HL-60/S4 treated with phorbol 12-myristate 13-acetate at 8.2 ng/mL for 4 days and 3 days (cell line): ENCODE results near the gene DRD4.
"Not testable (repeated sequence)": the region's sequence is repeated elsewhere in the genome, so short reads cannot be mapped to it uniquely, and the experiment has no call there.

Experiments used
- in situ Hi-C: fragments of 300-500 bp; cut with MboI; formaldehyde crosslinking; loops from 2 replicates; pipeline ENCODE4 v1.15.0; 2022; ENCODE audit warnings: low sequenced_read_pairs

Gene DRD4

DNA sequence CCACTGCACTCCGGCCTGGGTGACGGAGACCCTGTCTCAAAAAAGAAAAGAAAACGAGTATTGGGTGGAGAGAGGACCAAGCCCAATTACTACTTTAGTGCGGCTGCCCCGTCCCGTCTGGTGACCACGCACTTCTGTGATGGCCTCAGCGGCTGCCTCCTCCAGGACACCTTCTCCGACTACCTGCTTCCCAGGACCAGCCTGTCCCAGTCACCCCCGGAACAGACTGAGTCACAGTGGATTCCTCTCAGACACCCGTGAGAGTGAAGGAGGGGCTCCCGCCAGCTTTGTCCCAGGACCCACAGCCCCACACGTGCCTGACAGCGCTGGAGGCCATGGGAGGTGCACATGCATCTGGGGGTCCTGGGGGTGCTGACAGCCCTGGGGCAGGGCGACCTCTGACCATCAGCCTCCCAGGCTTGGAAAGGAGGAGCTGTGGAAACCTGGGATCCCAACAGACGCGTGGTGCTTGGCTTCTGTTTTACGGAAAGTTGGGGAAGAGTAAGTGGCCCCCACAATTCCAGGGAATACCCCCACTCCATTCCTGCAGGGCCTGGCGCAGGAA, 4.8 kb downstream of the DRD4 start:
- in situ Hi-C loops = no loop called here

DNA sequence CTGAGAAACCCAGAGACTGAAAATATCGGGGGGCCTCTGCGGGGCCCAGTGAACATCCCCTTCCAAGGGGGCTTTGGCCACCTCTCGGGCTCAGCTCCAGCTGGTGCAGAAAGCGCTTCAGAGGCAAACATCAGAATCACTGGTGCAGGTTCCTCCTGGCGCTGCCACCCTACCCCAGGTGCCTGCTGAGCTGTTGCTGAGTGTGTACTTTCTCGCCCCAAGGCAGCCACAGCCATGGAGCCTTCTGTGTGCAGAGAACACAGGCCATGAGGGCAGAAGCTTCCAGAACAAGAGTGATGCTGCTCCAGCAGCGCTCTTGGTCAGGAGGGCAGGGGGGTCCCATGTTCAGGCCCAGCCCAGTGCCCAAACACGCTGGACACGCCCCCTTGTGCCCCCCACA, 6.3 kb downstream of the DRD4 start:
- in situ Hi-C loops = no loop called here

DNA sequence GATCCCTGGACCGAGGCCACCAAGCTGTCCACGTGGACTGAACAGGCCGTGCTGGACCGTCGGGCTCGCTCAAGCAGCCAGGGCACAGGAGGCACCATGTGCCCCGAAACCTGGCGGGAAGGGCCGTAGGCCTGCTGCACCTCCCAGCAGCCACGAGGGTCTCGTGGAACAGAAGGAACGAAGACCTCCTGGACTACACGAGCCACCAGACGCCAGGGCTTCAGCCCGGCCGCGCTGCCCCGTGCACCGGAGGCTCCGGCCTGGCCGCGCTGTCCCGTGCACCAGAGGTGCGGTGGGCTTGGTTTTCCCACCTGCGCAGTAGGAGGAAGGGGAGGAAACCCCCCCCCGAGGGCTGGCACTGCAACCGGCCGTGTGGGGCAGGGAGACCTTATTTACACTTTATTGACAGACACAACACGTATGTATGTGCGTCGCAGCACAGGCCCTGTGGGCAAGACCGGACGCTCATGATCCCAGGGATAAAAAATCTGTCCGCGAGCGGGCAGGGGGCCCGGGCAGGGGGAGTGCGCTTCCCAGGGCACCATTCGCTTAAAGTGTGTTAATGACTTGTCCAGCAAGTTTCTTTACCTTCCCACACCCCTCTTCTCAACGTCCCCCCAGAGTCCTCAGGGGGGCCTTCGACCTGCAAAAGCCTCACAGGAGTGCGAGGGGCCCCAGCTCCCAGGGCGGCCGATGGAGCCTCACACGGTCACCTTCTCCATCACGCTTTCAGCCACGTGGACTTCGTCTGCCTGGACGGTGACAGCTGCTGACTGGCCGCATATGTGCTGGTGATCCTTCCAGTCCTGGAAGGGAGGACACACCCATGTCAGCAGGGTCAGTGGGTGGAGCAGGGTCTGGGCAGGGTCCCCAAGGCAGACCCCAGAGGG, 7.0 kb downstream of the DRD4 start:
- in situ Hi-C loops = no loop called here

GRCh38 chr11:645536-645935, 8.5 kb downstream of the DRD4 start:
- in situ Hi-C loops = no loop called here

DNA sequence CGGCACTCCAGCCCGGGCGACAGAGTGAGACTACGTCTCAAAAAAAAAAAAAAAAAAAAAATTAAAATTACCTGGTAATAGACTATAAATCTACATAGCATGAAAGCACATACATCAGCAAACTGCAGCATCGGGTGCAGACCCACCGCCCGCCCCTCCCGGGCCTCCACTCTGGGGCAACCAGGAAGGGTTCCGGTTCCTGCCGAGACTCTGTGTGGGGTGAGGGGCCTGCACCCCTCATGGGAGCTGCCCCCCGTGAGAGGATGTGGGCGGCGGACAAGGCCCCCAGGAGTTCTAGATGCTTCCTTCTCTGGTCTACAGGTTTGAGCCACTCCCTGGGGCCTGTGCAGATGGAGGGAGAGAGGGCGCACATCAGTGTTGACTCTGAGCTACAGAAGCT, 9.1 kb downstream of the DRD4 start:
- in situ Hi-C loops = no loop called here

DNA sequence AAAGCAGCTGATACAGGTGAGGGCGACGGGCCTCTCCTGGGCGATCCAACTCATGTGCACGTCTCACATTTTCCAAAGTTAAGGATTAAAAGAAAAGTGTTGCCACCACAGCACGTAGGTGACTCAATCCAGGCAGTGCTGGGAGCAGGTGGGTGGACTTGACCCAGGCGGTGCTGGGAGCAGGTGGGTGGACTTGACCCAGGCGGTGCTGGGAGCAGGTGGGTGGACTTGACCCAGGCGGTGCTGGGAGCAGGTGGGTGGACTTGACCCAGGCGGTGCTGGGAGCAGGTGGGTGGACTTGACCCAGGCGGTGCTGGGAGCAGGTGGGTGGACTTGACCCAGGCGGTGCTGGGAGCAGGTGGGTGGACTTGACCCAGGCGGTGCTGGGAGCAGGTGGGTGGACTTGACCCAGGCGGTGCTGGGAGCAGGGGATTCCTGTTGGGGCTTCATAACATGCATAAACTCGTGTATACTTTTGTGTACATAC, 10.6 kb downstream of the DRD4 start:
- in situ Hi-C loops = not testable (repeated sequence)

- in situ Hi-C loops = no loop called here
Measured at GRCh38 chr11:650482-650881, 13.4 kb downstream of the DRD4 start.

DNA sequence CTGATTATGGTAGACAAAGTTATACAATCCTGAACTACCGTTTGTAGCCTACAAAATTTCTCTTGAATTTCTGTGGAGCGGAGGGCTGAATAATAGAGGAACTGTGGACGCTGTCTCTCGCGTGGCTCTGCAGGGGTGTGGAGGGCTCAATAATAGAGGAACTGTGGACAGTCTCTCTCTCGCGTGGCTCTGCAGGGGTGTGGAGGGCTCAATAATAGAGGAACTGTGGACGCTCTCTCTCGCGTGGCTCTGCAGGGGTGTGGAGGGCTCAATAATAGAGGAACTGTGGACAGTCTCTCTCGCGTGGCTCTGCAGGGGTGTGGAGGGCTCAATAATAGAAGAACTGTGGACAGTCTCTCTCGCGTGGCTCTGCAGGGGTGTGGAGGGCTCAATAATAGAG, 16.1 kb downstream of the DRD4 start:
- in situ Hi-C loops = not testable (repeated sequence)

GRCh38 chr11:653837-654236, 16.8 kb downstream of the DRD4 start:
- in situ Hi-C loops = no loop called here

DNA sequence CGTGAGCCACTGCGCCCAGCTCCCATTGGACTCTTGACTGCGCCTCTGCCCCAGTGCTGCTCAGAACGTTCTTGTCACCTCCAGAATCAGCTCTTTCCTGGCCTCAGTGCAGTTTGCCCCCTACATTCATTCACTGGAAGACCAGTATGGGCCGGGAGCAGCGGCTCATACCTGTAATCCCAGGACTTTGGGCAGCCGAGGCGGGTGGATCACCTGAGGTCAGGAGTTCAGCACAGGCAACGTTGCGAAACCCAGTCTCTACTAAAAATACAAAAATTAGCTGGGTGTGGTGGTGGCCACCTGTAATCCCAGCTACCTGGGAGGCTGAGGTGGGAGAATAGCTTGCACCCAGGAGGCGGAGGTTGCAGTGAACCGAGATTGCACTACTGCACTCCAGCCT, 17.4 kb downstream of the DRD4 start:
- in situ Hi-C loops = not testable (repeated sequence)

- in situ Hi-C loops = no loop called here
Measured at GRCh38 chr11:655036-655726, 18.1 kb downstream of the DRD4 start.

- in situ Hi-C loops = no loop called here
Measured at GRCh38 chr11:656426-656825, 19.4 kb downstream of the DRD4 start.

DNA sequence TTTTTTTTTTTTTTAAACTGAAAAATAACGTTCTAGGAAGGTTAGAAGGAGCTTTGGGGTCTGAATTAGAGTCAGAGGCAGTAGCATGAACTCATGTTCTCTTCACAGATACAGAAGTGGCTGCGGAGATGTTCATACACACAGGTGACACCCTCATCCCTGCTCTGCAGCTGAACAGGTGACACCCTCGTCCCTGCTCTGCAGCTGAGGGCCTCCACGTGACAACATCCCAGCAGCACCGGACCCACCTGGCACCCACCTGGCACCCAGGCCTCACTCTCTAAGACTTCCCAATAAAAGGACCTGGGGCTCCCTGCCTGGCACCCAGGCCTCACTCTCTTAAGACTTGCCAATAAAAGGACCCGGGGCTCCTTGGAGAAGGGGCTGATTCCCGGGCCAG, 19.8 kb downstream of the DRD4 start:
- in situ Hi-C loops = no loop called here

DNA sequence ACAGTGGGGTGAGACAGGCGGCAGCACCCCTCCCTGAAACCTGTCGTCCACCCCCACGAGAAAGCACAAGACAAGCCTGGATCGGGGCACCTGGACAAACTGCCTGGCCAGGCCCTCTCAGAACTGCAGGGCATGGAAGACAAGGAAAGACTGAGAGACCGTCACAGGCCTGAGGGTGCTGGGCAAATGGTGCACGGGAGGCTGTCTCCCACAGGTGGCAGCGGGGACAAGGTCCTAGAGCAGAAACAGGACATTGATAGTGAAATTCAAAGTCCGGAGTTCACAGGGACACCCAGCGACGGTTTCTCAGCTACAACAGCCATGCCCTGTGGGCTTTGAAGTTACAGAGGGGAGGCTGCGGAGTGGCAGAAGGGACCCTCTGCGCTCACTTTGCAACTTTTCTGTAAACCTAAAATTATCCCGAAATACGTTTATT, 20.6 kb downstream of the DRD4 start:
- in situ Hi-C loops = no loop called here

GRCh38 chr11:659532-660085, 22.5 kb downstream of the DRD4 start:
- in situ Hi-C loops = no loop called here

DNA sequence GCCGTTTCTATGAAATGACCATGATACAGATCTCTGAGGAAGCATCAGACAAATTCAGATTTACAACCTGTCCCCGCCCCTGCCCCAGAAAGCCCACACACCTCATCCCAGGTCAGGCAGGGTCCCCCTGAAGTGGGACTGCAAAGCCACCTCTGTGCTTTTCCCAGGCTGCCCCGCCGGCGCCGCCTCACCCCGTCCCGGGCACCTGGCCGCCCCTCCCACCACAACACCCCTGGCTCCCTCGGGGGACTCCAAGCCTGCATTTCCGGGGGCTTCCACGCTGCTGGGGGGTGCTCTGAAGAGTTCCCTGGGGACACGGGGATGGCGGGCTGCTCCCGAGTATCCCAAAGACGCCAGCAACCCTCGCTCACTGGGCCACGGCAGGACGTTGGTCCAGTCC, 23.2 kb downstream of the DRD4 start:
- in situ Hi-C loops = no loop called here

DNA sequence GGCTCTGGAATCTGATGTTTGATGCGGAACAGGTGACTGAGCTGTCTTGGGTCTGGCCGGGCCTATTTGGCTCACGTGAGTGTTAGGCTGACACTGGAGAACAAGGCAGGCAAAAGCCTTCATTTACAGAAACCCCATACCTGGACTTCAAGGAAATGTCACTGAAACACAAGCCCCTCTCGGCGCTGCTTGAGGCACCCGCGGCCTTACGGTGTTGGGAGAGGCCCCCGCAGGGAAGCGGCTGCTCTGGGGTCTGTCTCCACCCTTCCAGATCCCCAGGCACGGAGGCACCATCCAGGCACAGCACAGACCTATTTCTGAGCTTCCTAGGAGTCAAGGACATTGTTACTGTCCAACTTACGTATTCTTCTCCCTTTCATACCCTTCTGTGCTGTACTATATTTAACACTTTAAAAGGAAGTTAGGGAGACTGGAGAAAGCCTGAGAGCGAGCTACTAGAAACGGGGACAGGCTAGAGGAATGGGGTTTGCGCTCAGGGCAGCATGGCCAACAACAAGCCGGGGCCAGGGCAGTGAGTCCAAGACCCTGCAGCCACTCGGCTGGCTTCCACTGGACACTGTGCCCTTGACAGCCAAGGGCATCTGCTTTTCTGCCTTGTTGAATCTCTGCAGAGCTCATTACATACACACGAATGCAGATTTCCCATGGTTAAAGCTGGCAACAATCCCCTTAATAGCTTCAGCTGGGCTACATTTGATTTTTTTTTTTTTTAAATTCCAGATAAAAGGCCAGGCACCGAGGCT, 23.8 kb downstream of the DRD4 start:
- in situ Hi-C loops = no loop called here

DNA sequence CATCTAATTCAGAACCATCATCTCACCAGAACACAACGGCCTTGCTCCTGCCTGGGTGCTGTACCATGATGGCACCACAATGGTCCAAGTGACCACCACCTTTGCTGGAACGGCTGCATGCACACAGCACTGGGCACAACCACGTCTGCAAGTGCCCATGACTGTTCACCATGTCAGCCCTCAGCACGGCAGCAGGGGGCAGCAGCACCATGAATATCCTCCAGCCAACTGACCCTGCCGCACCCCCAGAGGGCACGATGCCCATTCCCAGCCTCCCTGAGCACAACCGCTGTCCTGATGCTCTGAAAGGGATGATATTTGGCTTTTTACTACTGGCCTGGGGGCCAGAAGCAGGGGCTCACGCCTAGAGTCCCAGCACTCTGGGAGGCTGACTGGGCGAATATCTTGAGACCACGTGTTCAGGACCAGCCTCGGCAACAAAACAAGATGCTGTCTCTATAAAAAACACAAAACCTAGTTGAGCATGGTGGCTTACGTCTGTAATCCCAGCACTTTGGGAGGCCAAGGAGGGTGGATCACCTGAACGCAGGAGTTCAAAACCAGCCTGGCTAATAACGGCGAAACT, 25.7 kb downstream of the DRD4 start:
- in situ Hi-C loops = no loop called here

DNA sequence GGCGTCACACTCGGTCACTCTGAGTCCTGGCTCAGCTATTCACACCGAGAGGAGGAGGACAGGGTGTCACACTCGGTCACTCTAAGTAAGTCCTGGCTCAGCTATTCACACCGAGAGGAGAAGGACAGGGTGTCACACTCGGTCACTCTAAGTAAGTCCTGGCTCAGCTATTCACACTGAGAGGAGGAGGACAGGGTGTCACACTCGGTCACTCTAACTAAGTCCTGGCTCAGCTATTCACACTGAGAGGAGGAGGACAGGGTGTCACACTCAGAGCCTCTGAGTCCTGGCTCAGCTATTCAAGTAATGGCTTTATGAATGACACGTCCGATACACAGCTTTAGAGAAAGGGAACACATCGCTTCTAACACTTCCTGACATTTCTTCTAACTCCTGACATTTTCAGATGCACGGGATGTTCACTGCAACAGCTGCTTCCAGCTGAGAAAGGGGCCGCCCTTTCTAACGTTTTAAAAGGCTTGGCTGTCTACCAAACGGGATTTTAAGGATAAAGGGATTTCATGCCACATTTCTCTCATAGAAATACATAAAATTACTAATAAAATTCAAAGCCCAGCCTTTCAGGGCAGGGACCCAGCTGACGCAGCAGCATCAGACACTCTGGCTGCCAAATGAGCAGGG, 28.1 kb downstream of the DRD4 start:
- in situ Hi-C loops = no loop called here

GRCh38 chr11:665704-666281, 28.7 kb downstream of the DRD4 start:
- in situ Hi-C loops = no loop called here
